ENCODE results near the gene ITGAV.
"Not testable (repeated sequence)": the region's sequence is repeated elsewhere in the genome, so short reads cannot be mapped to it uniquely, and the experiment has no call there.

ITGAV gene

GRCh38 chr2:186560254-186560653, 29.6 kb upstream of the ITGAV start:
- no peak for DNase-seq (ENCODE audit: low read depth)
- H3K4me3 ChIP-seq (ENCODE audit: low read depth, low read length), result no peak overlapping the region
- TF ChIP-seq CTCF (IDR thresholded peaks at IDR 0.05; ENCODE audit: low read depth, low read length, missing control alignments), result no peak
- in situ Hi-C loops (cut with HindIII; ENCODE audit: low sequenced_read_pairs), result no loop called here

- no peak for DNase-seq (ENCODE audit: low read depth)
- TF ChIP-seq CTCF (IDR thresholded peaks at IDR 0.05; ENCODE audit: low read depth, low read length, missing control alignments), result no peak
- H3K4me3 ChIP-seq (ENCODE audit: low read depth, low read length), result no peak overlapping the region
- in situ Hi-C loops (cut with HindIII; ENCODE audit: low sequenced_read_pairs), result no loop called here
Observed at GRCh38 chr2:186561467-186562208, 28.2 kb upstream of the ITGAV start.

- in situ Hi-C loops (cut with HindIII; ENCODE audit: low sequenced_read_pairs), result no loop called here
- no peak for TF ChIP-seq CTCF (IDR thresholded peaks at IDR 0.05; ENCODE audit: low read depth, low read length, missing control alignments)
- no peak overlapping the region for H3K4me3 ChIP-seq (ENCODE audit: low read depth, low read length)
- no peak for DNase-seq (ENCODE audit: low read depth)
Observed at GRCh38 chr2:186562209-186562578, 27.7 kb upstream of the ITGAV start.

- H3K4me3 ChIP-seq (ENCODE audit: low read depth, low read length); DNase-seq (ENCODE audit: low read depth); in situ Hi-C loops (cut with HindIII; ENCODE audit: low sequenced_read_pairs): not testable (repeated sequence)
Observed at GRCh38 chr2:186568600-186568999, 21.3 kb upstream of the ITGAV start.

GRCh38 chr2:186569127-186569526, 20.7 kb upstream of the ITGAV start:
- in situ Hi-C loops (cut with HindIII; ENCODE audit: low sequenced_read_pairs); DNase-seq (ENCODE audit: low read depth); H3K4me3 ChIP-seq (ENCODE audit: low read depth, low read length): not testable (repeated sequence)

- TF ChIP-seq CTCF (IDR thresholded peaks at IDR 0.05; ENCODE audit: low read depth, low read length, missing control alignments), result no peak
- no peak overlapping the region for H3K4me3 ChIP-seq (ENCODE audit: low read depth, low read length)
- in situ Hi-C loops (cut with HindIII; ENCODE audit: low sequenced_read_pairs), result loop anchor here (5.0 kb wide), 1 partner anchor 53 kb away; no protein-coding TSS in a partner anchor
- no peak for DNase-seq (ENCODE audit: low read depth)
Observed at GRCh38 chr2:186569897-186570296, 20.0 kb upstream of the ITGAV start.

- no peak for DNase-seq (ENCODE audit: low read depth)
- in situ Hi-C loops (cut with HindIII; ENCODE audit: low sequenced_read_pairs), result loop anchor here (5.0 kb wide), 1 partner anchor 53 kb away; no protein-coding TSS in a partner anchor
Observed at GRCh38 chr2:186570604-186571003, 19.3 kb upstream of the ITGAV start.

More at GRCh38 chr2:186570604-186571003, 19.3 kb upstream of the ITGAV start:
- H3K4me3 ChIP-seq (ENCODE audit: low read depth, low read length), result no peak overlapping the region
- TF ChIP-seq CTCF (IDR thresholded peaks at IDR 0.05; ENCODE audit: low read depth, low read length, missing control alignments), result no peak

Data from astrocyte of the cerebellum (primary cell).